Measurements from ENCODE around the gene RBM47. TPM values are rescaled to one million over a fixed set of nuclear protein-coding genes. Genes with fewer than 3 reads are reported as not detected.

The RBM47 gene
- total RNA-seq, 1 donor from 2014 or later: 34.8 TPM

DNA sequence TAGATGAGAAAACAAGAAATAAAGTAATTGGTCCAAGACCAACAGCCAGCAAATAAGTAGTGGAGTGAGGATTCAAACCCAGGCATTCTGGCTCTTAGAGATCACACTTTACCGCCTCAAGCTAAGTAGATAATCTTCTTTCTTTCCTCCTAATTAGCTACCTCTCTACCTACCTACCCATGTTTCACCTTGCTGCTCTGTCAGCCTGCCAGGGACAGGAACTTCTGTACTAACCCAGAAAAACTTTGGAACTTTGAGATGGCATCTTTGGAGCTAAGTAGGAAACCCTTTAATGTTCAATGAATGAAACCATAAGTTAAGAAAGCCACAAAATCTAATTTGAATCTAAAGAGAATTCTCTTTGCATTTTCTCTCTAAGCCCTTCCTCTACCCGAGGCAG is 149.4 kb downstream of the RBM47 start:
- peaks cover 2% of the 10 kb centered on the region for H3K9me3 Mint-ChIP-seq
- H3K4me1 Mint-ChIP-seq (ENCODE audit: low read depth): peaks cover 18% of the 10 kb centered on the region
- no peak overlapping the region for H3K4me3 Mint-ChIP-seq (ENCODE audit: low read depth)
- H3K27me3 Mint-ChIP-seq (ENCODE audit: low read depth): peaks cover 5% of the 10 kb centered on the region
- DNase-seq (ENCODE audit: low spot score): no peak
- no peaks in the 10 kb centered on the region for H3K36me3 Mint-ChIP-seq (ENCODE audit: low read depth)
- H3K27ac Mint-ChIP-seq: no peak overlapping the region
- intact Hi-C loops (cut with micrococcal nuclease): no loop called here

DNA sequence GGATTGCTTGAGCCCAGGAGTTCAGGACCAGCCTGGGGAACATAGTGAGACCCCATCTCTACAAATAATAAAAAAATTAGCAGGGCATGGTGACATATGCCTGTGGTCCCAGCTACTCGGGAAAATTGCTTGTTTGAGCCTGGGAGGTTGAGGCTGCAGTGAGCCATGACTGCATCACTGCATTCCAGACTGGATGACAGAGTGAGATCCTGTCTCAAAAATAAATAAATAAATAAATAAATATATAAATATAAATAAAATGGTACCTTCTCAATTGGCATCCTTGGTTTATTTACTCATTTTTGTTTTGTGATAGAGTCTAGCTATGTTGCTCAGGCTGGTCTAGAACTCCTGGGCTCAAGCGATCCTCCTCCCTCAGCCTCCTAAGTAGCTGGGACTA is 150.3 kb downstream of the RBM47 start:
- H3K27me3 Mint-ChIP-seq (ENCODE audit: low read depth): peaks cover 3% of the 10 kb centered on the region
- no peak for DNase-seq (ENCODE audit: low spot score)
- H3K4me1 Mint-ChIP-seq (ENCODE audit: low read depth): peaks cover 20% of the 10 kb centered on the region
- no peaks in the 10 kb centered on the region for H3K36me3 Mint-ChIP-seq (ENCODE audit: low read depth)
- no peak overlapping the region for H3K4me3 Mint-ChIP-seq (ENCODE audit: low read depth)
- no peak overlapping the region for H3K27ac Mint-ChIP-seq
- intact Hi-C loops (cut with micrococcal nuclease): no loop called here
- no peaks in the 10 kb centered on the region for H3K9me3 Mint-ChIP-seq

DNA sequence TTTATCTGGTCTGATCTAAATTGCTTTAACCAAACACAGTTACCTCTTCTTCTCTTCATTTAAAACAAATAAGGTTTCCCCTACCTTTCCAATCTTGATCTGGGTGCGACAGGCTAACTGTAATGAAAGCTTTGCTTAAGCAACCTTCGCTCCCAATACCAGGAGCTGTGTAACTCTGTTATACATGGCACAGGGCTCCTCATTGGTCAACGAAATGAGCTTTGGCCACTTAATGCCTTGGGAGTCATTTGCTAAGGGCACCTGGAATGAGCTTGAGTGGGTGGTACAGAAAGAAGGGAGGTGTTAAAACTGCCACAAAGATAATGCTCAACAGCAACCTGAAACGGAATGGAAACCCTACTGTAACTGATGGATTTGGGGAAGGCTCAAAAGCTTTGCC is 154.1 kb downstream of the RBM47 start:
- Mint-ChIP-seq H3K4me3 (ENCODE audit: low read depth) (no peak overlapping the region), H3K4me1 (ENCODE audit: low read depth) (peaks cover 34% of the 10 kb centered on the region), H3K36me3 (ENCODE audit: low read depth) (peaks cover 4% of the 10 kb centered on the region), H3K27me3 (ENCODE audit: low read depth) (no peaks in the 10 kb centered on the region), H3K9me3 (no peaks in the 10 kb centered on the region), H3K27ac (no peak overlapping the region)
- DNase-seq (ENCODE audit: low spot score): no peak
- intact Hi-C loops (cut with micrococcal nuclease): no loop called here

DNA sequence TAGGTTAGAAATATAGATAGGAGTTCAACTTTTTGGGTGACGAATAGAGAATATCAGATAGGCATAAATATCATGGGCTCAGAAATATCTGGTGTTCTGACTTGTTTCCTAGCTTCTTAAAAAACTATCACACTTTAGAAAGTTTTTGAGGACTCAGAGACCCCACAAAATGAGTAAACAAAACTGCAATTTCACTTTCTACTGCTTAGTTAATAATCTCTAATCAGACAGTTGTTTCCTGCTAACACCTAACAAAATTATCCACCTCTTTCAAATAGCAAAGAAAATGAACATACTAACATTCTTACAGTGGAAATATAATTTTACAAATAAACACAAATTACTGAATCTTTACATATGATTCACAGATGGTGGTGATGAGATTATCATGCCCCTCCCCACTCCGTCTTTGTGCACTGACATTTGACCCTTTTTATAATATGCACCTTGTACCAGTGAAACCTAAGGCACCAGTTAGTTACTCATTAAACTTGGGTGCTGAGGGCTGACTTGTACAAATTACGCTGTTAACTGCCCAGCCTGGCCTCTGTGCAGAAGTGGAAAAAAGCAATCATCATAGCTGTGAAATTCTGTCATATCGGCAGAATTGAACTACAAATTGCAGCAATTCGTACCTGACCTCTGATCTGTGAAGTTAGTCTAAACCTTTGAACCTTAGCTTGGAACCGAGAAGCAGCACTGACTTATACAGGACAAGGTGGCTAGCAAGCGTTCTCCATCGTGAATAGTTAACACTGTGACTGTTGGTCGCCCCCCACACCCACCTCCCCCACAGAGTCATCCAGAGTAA is 155.9 kb downstream of the RBM47 start:
- Mint-ChIP-seq H3K9me3 (no peaks in the 10 kb centered on the region), H3K27ac (no peak overlapping the region), H3K36me3 (ENCODE audit: low read depth) (peaks cover 6% of the 10 kb centered on the region), H3K4me3 (ENCODE audit: low read depth) (no peak overlapping the region), H3K27me3 (ENCODE audit: low read depth) (no peaks in the 10 kb centered on the region), H3K4me1 (ENCODE audit: low read depth) (peaks cover 35% of the 10 kb centered on the region)
- no peak for DNase-seq (ENCODE audit: low spot score)
- intact Hi-C loops (cut with micrococcal nuclease): loop anchor here (1.0 kb wide), 1 partner anchor 8 kb away; no protein-coding TSS in a partner anchor

- H3K4me3 Mint-ChIP-seq (ENCODE audit: low read depth): no peak overlapping the region
- peaks cover 41% of the 10 kb centered on the region for H3K4me1 Mint-ChIP-seq (ENCODE audit: low read depth)
- no peak for DNase-seq (ENCODE audit: low spot score)
- peak overlapping the region; percentile 76 for H3K27ac Mint-ChIP-seq
- H3K27me3 Mint-ChIP-seq (ENCODE audit: low read depth): no peaks in the 10 kb centered on the region
- H3K9me3 Mint-ChIP-seq: no peaks in the 10 kb centered on the region
- intact Hi-C loops (cut with micrococcal nuclease): no loop called here
- peaks cover 9% of the 10 kb centered on the region for H3K36me3 Mint-ChIP-seq (ENCODE audit: low read depth)
These were observed 157.7 kb downstream of the RBM47 start for GRCh38 chr4:40471923-40472322.

- no peak overlapping the region for H3K4me3 Mint-ChIP-seq (ENCODE audit: low read depth)
- H3K4me1 Mint-ChIP-seq (ENCODE audit: low read depth): peaks cover 33% of the 10 kb centered on the region
- DNase-seq (ENCODE audit: low spot score): no peak
- peak overlapping the region; percentile 77 for H3K27ac Mint-ChIP-seq
- no peaks in the 10 kb centered on the region for H3K27me3 Mint-ChIP-seq (ENCODE audit: low read depth)
- no peaks in the 10 kb centered on the region for H3K9me3 Mint-ChIP-seq
- intact Hi-C loops (cut with micrococcal nuclease): loop anchor here (2.0 to 10.0 kb wide), 4 partner anchors 34 to 238 kb away; partner anchors contain the start of gene RBM47
- peaks cover 39% of the 10 kb centered on the region for H3K36me3 Mint-ChIP-seq (ENCODE audit: low read depth)
These were observed 162.9 kb downstream of the RBM47 start for GRCh38 chr4:40466789-40467188.

DNA sequence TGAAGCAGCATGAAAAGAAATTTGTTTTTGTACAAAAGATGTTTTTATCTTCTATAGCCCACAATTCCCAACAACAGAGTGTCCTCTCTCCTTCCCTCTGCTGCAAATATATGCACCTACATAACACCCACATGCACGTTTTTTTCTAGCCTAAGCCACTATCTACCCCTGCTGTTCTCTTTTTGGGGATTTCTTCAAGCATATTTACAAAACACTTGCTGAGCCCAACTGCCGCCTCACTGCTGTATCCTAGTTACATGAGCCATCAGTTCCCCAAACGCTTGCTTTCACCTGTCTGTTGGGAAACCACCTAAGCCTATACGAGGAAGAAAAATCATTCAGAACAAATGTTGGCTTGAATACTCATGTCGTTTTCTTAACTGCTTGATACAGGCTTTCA is 167.3 kb downstream of the RBM47 start:
- peaks cover 32% of the 10 kb centered on the region for H3K4me1 Mint-ChIP-seq (ENCODE audit: low read depth)
- no peak overlapping the region for H3K4me3 Mint-ChIP-seq (ENCODE audit: low read depth)
- intact Hi-C loops (cut with micrococcal nuclease): loop anchor here (10.0 kb wide), 2 partner anchors 162 to 242 kb away; partner anchors contain the start of gene RBM47
- no peaks in the 10 kb centered on the region for H3K9me3 Mint-ChIP-seq
- DNase-seq (ENCODE audit: low spot score): no peak
- H3K36me3 Mint-ChIP-seq (ENCODE audit: low read depth): peaks cover 34% of the 10 kb centered on the region
- no peaks in the 10 kb centered on the region for H3K27me3 Mint-ChIP-seq (ENCODE audit: low read depth)
- peak overlapping the region; percentile 17 for H3K27ac Mint-ChIP-seq

GRCh38 chr4:40461879-40462278 is 167.8 kb downstream of the RBM47 start:
- Mint-ChIP-seq H3K4me3 (ENCODE audit: low read depth) (no peak overlapping the region), H3K27ac (no peak overlapping the region), H3K36me3 (ENCODE audit: low read depth) (peaks cover 32% of the 10 kb centered on the region), H3K4me1 (ENCODE audit: low read depth) (peaks cover 29% of the 10 kb centered on the region), H3K27me3 (ENCODE audit: low read depth) (no peaks in the 10 kb centered on the region), H3K9me3 (no peaks in the 10 kb centered on the region)
- intact Hi-C loops (cut with micrococcal nuclease): loop anchor here (10.0 kb wide), 2 partner anchors 163 to 243 kb away; partner anchors contain the start of gene RBM47
- DNase-seq (ENCODE audit: low spot score): no peak

GRCh38 chr4:40461062-40461461 is 168.6 kb downstream of the RBM47 start:
- intact Hi-C loops (cut with micrococcal nuclease): loop anchor here (10.0 kb wide), 2 partner anchors 164 to 244 kb away; partner anchors contain the start of gene RBM47
- DNase-seq (ENCODE audit: low spot score): no peak
- Mint-ChIP-seq H3K36me3 (ENCODE audit: low read depth) (peaks cover 24% of the 10 kb centered on the region), H3K27ac (no peak overlapping the region), H3K9me3 (no peaks in the 10 kb centered on the region), H3K27me3 (ENCODE audit: low read depth) (no peaks in the 10 kb centered on the region), H3K4me3 (ENCODE audit: low read depth) (no peak overlapping the region), H3K4me1 (ENCODE audit: low read depth) (peaks cover 21% of the 10 kb centered on the region)

DNA sequence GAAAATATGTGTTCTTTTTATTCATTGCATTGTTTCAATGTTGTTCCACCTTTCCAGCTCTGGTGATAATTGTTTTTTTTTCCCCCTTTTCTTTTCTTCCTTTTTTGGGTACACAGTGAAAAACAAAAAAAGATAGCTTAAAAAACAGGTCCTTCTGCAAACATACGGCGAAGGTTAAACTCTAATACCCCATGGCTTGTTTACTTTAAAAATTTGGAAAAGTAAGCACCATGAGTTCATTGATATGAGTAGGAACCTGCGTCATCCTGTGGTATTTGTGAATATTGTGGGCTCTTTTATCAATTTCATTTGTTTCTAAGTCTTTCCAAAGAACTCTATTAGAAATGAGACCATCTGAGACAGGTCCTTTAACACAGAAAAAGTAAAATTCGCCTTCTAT is 171.0 kb downstream of the RBM47 start:
- Mint-ChIP-seq H3K4me3 (ENCODE audit: low read depth) (no peak overlapping the region), H3K4me1 (ENCODE audit: low read depth) (peaks cover 18% of the 10 kb centered on the region), H3K27me3 (ENCODE audit: low read depth) (no peaks in the 10 kb centered on the region), H3K9me3 (no peaks in the 10 kb centered on the region), H3K36me3 (ENCODE audit: low read depth) (peaks cover 14% of the 10 kb centered on the region), H3K27ac (no peak overlapping the region)
- DNase-seq (ENCODE audit: low spot score): no peak
- intact Hi-C loops (cut with micrococcal nuclease): no loop called here

DNA sequence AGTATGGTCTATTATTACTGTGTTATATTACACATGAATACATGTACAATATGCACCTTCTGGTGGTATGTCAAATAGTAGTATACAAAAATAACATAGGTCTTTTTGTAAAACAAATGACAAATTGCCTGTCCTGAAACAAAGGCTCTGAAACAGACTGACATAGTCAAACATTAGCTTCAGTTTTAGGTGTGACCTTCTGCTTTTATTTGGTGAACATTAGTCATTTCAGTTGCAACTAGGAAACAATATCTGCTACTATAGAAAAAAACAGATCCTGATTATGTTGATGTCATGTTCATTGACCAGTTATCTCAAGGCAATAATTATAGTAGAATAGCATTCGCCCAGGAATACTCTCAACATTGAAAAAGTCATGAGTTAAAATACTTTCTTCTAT is 171.6 kb downstream of the RBM47 start:
- H3K27me3 Mint-ChIP-seq (ENCODE audit: low read depth): no peaks in the 10 kb centered on the region
- no peaks in the 10 kb centered on the region for H3K9me3 Mint-ChIP-seq
- H3K27ac Mint-ChIP-seq: no peak overlapping the region
- H3K36me3 Mint-ChIP-seq (ENCODE audit: low read depth): peaks cover 8% of the 10 kb centered on the region
- no peak overlapping the region for H3K4me3 Mint-ChIP-seq (ENCODE audit: low read depth)
- intact Hi-C loops (cut with micrococcal nuclease): no loop called here
- no peak for DNase-seq (ENCODE audit: low spot score)
- H3K4me1 Mint-ChIP-seq (ENCODE audit: low read depth): peaks cover 22% of the 10 kb centered on the region

- Mint-ChIP-seq H3K27ac (no peak overlapping the region), H3K36me3 (ENCODE audit: low read depth) (peaks cover 7% of the 10 kb centered on the region), H3K27me3 (ENCODE audit: low read depth) (no peaks in the 10 kb centered on the region), H3K4me1 (ENCODE audit: low read depth) (peaks cover 28% of the 10 kb centered on the region), H3K4me3 (ENCODE audit: low read depth) (no peak overlapping the region), H3K9me3 (no peaks in the 10 kb centered on the region)
- DNase-seq (ENCODE audit: low spot score): no peak
- intact Hi-C loops (cut with micrococcal nuclease): no loop called here
These were observed 174.2 kb downstream of the RBM47 start for GRCh38 chr4:40455340-40455902.

GRCh38 chr4:40454816-40455215 is 174.8 kb downstream of the RBM47 start:
- intact Hi-C loops (cut with micrococcal nuclease): no loop called here
- Mint-ChIP-seq H3K4me1 (ENCODE audit: low read depth) (peaks cover 30% of the 10 kb centered on the region), H3K27me3 (ENCODE audit: low read depth) (no peaks in the 10 kb centered on the region), H3K9me3 (no peaks in the 10 kb centered on the region), H3K4me3 (ENCODE audit: low read depth) (no peak overlapping the region), H3K27ac (no peak overlapping the region), H3K36me3 (ENCODE audit: low read depth) (peaks cover 7% of the 10 kb centered on the region)
- DNase-seq (ENCODE audit: low spot score): no peak
